IMR-90 (cell line): Measurements from ENCODE around the gene ENKUR. TPM values are rescaled to one million over a fixed set of nuclear protein-coding genes. Genes with fewer than 3 reads are reported as not detected.

Experiments
- ATAC-seq: fragments of 200-7000 bp; cut with Tn5 transposase; 2 replicates; pipeline ENCODE4 v1.9.1; 2020; ENCODE audit warnings: low read depth, mild to moderate bottlenecking, moderate library complexity
- BruUV-seq: library from RNA; stranded (reverse); fragments of 400-500 nt; replicated peaks from 2 replicates; lab custom pipeline; 2021; lab: Mats Ljungman, UMichigan
- CTCF ChIA-PET: fragments of 300-600 bp; formaldehyde crosslinking; extraction: SDS; loops from one replicate; lab custom pipeline; 2021; ENCODE audit warnings: antibody characterized with exemption; lab: Yijun Ruan, JAX
- POLR2A ChIA-PET: fragments of 300-600 bp; sonication (Branson Sonifier 250); formaldehyde crosslinking; loops from one replicate; lab custom pipeline; 2022; ENCODE audit warnings: antibody characterized with exemption; ENCODE audit not compliant: unreplicated experiment; lab: Charles Lee
- DNase-seq: peaks from one replicate; pipeline ENCODE4 v3.0.0; 2013
- H2AFZ ChIP-seq: replicated peaks from 2 replicates; pipeline ENCODE3; 2013; ENCODE audit warnings: low read length, mild to moderate bottlenecking; ENCODE audit not compliant: poor library complexity
- H2AK5ac ChIP-seq: 2 replicates; pipeline ENCODE4 v1.6.1; 2013; ENCODE audit warnings: low read depth, low read length, inconsistent platforms
- H2AK9ac ChIP-seq: replicated peaks from 2 replicates; pipeline ENCODE3; 2013; ENCODE audit warnings: mild to moderate bottlenecking, low read depth, low read length, moderate library complexity; ENCODE audit not compliant: poor library complexity
- H2BK120ac ChIP-seq: 2 replicates; pipeline ENCODE4 v1.6.1; 2013; ENCODE audit warnings: low read depth, low read length, inconsistent platforms
- H2BK15ac ChIP-seq: 3 replicates; pipeline ENCODE4 v1.6.1; 2013; ENCODE audit warnings: low read depth, low read length, inconsistent platforms
- H2BK20ac ChIP-seq: 2 replicates; pipeline ENCODE4 v1.6.1; 2013; ENCODE audit warnings: low read depth, mild to moderate bottlenecking, inconsistent platforms, low read length, moderate library complexity
- H2BK5ac ChIP-seq: 2 replicates; pipeline ENCODE4 v1.6.1; 2013; ENCODE audit warnings: mild to moderate bottlenecking, low read depth, low read length, inconsistent platforms; ENCODE audit not compliant: poor library complexity, severe bottlenecking
- H3K14ac ChIP-seq: replicated peaks from 2 replicates; pipeline ENCODE4 v1.6.1; 2013; ENCODE audit warnings: low read depth, low read length, inconsistent platforms
- H3K18ac ChIP-seq: 2 replicates; pipeline ENCODE4 v1.6.1; 2013; ENCODE audit warnings: low read depth, low read length, control low read depth
- H3K23ac ChIP-seq: 2 replicates; pipeline ENCODE4 v1.6.1; 2013; ENCODE audit warnings: low read depth, low read length, inconsistent platforms
- H3K27ac ChIP-seq: 2 replicates; pipeline ENCODE4 v1.5.1; 2013; ENCODE audit warnings: mild to moderate bottlenecking, control low read depth, low read length; ENCODE audit not compliant: insufficient read depth
- H3K27me3 ChIP-seq: 2 replicates; pipeline ENCODE4 v1.6.1; 2013; ENCODE audit warnings: low read length; ENCODE audit not compliant: control insufficient read depth, insufficient read depth
- H3K36me3 ChIP-seq: 2 replicates; pipeline ENCODE4 v1.6.1; 2013; ENCODE audit warnings: low read length, mixed read lengths; ENCODE audit not compliant: control insufficient read depth, insufficient read depth
- H3K4ac ChIP-seq: 2 replicates; pipeline ENCODE4 v1.6.1; 2013; ENCODE audit warnings: low read depth, low read length, inconsistent platforms
- H3K4me1 ChIP-seq: 2 replicates; pipeline ENCODE4 v1.6.1; 2013; ENCODE audit warnings: low read length, mixed read lengths; ENCODE audit not compliant: control insufficient read depth, insufficient read depth
- H3K4me2 ChIP-seq: 2 replicates; pipeline ENCODE4 v1.6.1; 2013; ENCODE audit warnings: low read depth, mild to moderate bottlenecking, control low read depth, low read length, moderate library complexity
- H3K4me3 ChIP-seq: 2 replicates; pipeline ENCODE4 v1.5.1; 2013; ENCODE audit warnings: low read depth, mild to moderate bottlenecking, control low read depth, low read length, moderate library complexity; ENCODE audit not compliant: insufficient read depth
- H3K56ac ChIP-seq: 2 replicates; pipeline ENCODE4 v1.6.1; 2013; ENCODE audit warnings: low read length, inconsistent platforms; ENCODE audit not compliant: insufficient read depth; ENCODE audit errors: extremely low read depth
- H3K79me1 ChIP-seq, 2 experiments: 2 replicates each; pipeline ENCODE4 v1.6.1; 2013; ENCODE audit warnings: low read length in 2 of 2, inconsistent platforms in 1 of 2, low read depth in 1 of 2
- H3K9ac ChIP-seq: 2 replicates; pipeline ENCODE4 v1.6.1; 2013; ENCODE audit warnings: low read depth, low read length, control low read depth
- H3K9me1 ChIP-seq: 2 replicates; pipeline ENCODE4 v1.6.1; 2013; ENCODE audit warnings: low read length, inconsistent platforms; ENCODE audit not compliant: insufficient read depth
- H3K9me3 ChIP-seq: 2 replicates; pipeline ENCODE4 v1.6.1; 2013; ENCODE audit warnings: low read length; ENCODE audit not compliant: control insufficient read depth, insufficient read depth
- H4K20me1 ChIP-seq: 2 replicates; pipeline ENCODE4 v1.6.1; 2013; ENCODE audit warnings: low read length, inconsistent platforms; ENCODE audit not compliant: insufficient read depth
- H4K5ac ChIP-seq: 2 replicates; pipeline ENCODE4 v1.6.1; 2013; ENCODE audit warnings: mild to moderate bottlenecking, low read depth, low read length, control low read depth
- H4K8ac ChIP-seq, 2 experiments: 2 replicates each; pipeline ENCODE4 v1.6.1; 2013; ENCODE audit warnings: low read depth in 2 of 2, low read length in 2 of 2, control low read depth in 1 of 2, inconsistent platforms in 1 of 2
- H4K91ac ChIP-seq: 2 replicates; pipeline ENCODE4 v1.6.1; 2013; ENCODE audit warnings: low read depth, low read length, inconsistent platforms; ENCODE audit not compliant: insufficient read depth
- CEBPB ChIP-seq: IDR thresholded peaks from 2 replicates; pipeline ENCODE4 v1.6.1; 2012; ENCODE audit warnings: low read depth, low read length, improper control_type of control experiment
- CHD1 ChIP-seq: IDR thresholded peaks from 2 replicates; pipeline ENCODE4 v1.6.1; 2012; ENCODE audit warnings: low read depth, low read length, improper control_type of control experiment
- MAFK ChIP-seq: IDR thresholded peaks from 2 replicates; pipeline ENCODE4 v1.6.1; 2012; ENCODE audit warnings: low read depth, low read length, improper control_type of control experiment
- MAZ ChIP-seq: IDR thresholded peaks from 2 replicates; pipeline ENCODE4 v1.6.1; 2012; ENCODE audit warnings: low read depth, mild to moderate bottlenecking, low read length, improper control_type of control experiment, moderate library complexity, borderline replicate concordance
- RAD21 ChIP-seq: IDR thresholded peaks from 2 replicates; pipeline ENCODE4 v1.6.1; 2012; ENCODE audit warnings: low read length, improper control_type of control experiment
- RCOR1 ChIP-seq: IDR thresholded peaks from 2 replicates; pipeline ENCODE4 v1.6.1; 2012; ENCODE audit warnings: mild to moderate bottlenecking, low read length, improper control_type of control experiment; ENCODE audit not compliant: insufficient replicate concordance
- WGBS, 2 experiments: methylation state at CpG; one replicate each; pipeline versions ENCODE4 v1.1.5 to v1.1.7; 2013; ENCODE audit warnings: missing lambda C conversion rate in 2 of 2; ENCODE audit not compliant: insufficient read length in 1 of 2; ENCODE audit errors: extremely low coverage in 2 of 2; 5-methylcytosine and 5-hydroxymethylcytosine counted together
- dilution Hi-C: fragments of 300-500 bp; cut with HindIII; formaldehyde crosslinking; loops from one replicate; pipeline ENCODE4 v1.14.3; 2018; ENCODE audit warnings: low sequenced_read_pairs; ENCODE audit not compliant: unreplicated experiment
- in situ Hi-C: fragments of 300-500 bp; cut with MboI; formaldehyde crosslinking; loops from 3 replicates; pipeline ENCODE4 v1.14.3; 2019; ENCODE audit warnings: low sequenced_read_pairs, inconsistent platforms, mixed read lengths
- intact Hi-C: fragments of 100-400 bp; cut with micrococcal nuclease; formaldehyde crosslinking; loops from 2 replicates; pipeline ENCODE4 v1.10.0; 2022
- polyA plus RNA-seq, 3 experiments: library from polyadenylated mRNA; depleted of rRNA; stranded (reverse); fragments of >200 nt; gene quantifications; 2 replicates each; pipeline ENCODE4 v1.2.3, GENCODE V29; 2012; ENCODE audit warnings: low replicate concordance in 1 of 3
- total RNA-seq: library from RNA; depleted of rRNA; stranded (reverse); fragments of >200 nt; gene quantifications from 2 replicates; pipeline ENCODE4 v1.2.3, GENCODE V29; 2012
- TF ChIP-seq, protein P1 (sequence below): conservative IDR thresholded peaks from 2 replicates; pipeline ENCODE4 v1.5.1; 2012; ENCODE audit warnings: mild to moderate bottlenecking, low read depth, low read length, improper control_type of control experiment
- TF ChIP-seq, protein P2 (sequence below): fragments of 150-350 bp; IDR thresholded peaks from 2 replicates; pipeline ENCODE4 v1.6.1; 2016; ENCODE audit warnings: low read depth, mild to moderate bottlenecking, low read length, moderate library complexity, borderline replicate concordance

Gene ENKUR
- total and polyA plus RNA-seq, 2 of the 4 experiments (the other 2 are of a cell fraction): not detected

GRCh38 chr10:25024528-25024927 is 8.6 kb upstream of the ENKUR start:
- intact Hi-C loops: no loop called here
- H2AK9ac ChIP-seq: no peak overlapping the region
- H2AK5ac ChIP-seq: no peak overlapping the region
- H3K4ac ChIP-seq: no peak overlapping the region
- TF ChIP-seq, protein P1, sequence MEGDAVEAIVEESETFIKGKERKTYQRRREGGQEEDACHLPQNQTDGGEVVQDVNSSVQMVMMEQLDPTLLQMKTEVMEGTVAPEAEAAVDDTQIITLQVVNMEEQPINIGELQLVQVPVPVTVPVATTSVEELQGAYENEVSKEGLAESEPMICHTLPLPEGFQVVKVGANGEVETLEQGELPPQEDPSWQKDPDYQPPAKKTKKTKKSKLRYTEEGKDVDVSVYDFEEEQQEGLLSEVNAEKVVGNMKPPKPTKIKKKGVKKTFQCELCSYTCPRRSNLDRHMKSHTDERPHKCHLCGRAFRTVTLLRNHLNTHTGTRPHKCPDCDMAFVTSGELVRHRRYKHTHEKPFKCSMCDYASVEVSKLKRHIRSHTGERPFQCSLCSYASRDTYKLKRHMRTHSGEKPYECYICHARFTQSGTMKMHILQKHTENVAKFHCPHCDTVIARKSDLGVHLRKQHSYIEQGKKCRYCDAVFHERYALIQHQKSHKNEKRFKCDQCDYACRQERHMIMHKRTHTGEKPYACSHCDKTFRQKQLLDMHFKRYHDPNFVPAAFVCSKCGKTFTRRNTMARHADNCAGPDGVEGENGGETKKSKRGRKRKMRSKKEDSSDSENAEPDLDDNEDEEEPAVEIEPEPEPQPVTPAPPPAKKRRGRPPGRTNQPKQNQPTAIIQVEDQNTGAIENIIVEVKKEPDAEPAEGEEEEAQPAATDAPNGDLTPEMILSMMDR: no peak
- TF ChIP-seq MAFK (no peak), CHD1 (no peak), CEBPB (no peak), RAD21 (no peak), RCOR1 (no peak), MAZ (no peak)
- TF ChIP-seq, protein P2, sequence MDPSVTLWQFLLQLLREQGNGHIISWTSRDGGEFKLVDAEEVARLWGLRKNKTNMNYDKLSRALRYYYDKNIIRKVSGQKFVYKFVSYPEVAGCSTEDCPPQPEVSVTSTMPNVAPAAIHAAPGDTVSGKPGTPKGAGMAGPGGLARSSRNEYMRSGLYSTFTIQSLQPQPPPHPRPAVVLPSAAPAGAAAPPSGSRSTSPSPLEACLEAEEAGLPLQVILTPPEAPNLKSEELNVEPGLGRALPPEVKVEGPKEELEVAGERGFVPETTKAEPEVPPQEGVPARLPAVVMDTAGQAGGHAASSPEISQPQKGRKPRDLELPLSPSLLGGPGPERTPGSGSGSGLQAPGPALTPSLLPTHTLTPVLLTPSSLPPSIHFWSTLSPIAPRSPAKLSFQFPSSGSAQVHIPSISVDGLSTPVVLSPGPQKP: no peak
- H2BK5ac ChIP-seq: no peak overlapping the region
- H3K4me1 ChIP-seq: no peaks in the 10 kb centered on the region
- no peak overlapping the region for H3K18ac ChIP-seq
- H4K20me1 ChIP-seq: no peaks in the 10 kb centered on the region
- no peak overlapping the region for H2BK15ac ChIP-seq
- CTCF ChIA-PET: interaction anchor here (1.0 kb wide), 1 partner anchor 57 kb away, joined by 4 read pairs; no protein-coding TSS in a partner anchor
- H3K36me3 ChIP-seq: no peaks in the 10 kb centered on the region
- no peak overlapping the region for H4K91ac ChIP-seq
- no peak overlapping the region for H3K9ac ChIP-seq
- no peak overlapping the region for H2AFZ ChIP-seq
- H3K23ac ChIP-seq: no peak overlapping the region
- WGBS, 2 experiments: no CpG with 5 or more reads among the region's 8 CpGs
- no TSS peak for BruUV-seq
- no peak overlapping the region for H2BK20ac ChIP-seq
- ATAC-seq (no peak), DNase-seq (no peak)
- no peak overlapping the region for H4K8ac ChIP-seq
- H3K56ac ChIP-seq: no peak overlapping the region
- H3K4me2 ChIP-seq: no peak overlapping the region
- no peaks in the 10 kb centered on the region for H3K27me3 ChIP-seq
- no peaks in the 10 kb centered on the region for H3K9me1 ChIP-seq
- H3K79me1 ChIP-seq: no peaks in the 10 kb centered on the region
- in situ Hi-C loops: no loop called here
- POLR2A ChIA-PET: no interaction called here
- no peaks in the 10 kb centered on the region for H3K9me3 ChIP-seq
- dilution Hi-C loops: no loop called here
- H4K5ac ChIP-seq: no peak overlapping the region
- no peak overlapping the region for H3K14ac ChIP-seq
- H3K4me3 ChIP-seq: no peak overlapping the region
- H3K27ac ChIP-seq: no peak overlapping the region
- H2BK120ac ChIP-seq: no peak overlapping the region
